Stomach (tissue), 4 donors: ENCODE results near the gene TRAIP.

Source experiments
- POLR2A ChIP-seq, 4 donors: fragments of 450-650 bp; IDR thresholded peaks; one replicate each; pipeline ENCODE4 v1.6.1; 2016; ENCODE audit warnings: antibody characterized with exemption in 4 of 4, control low read depth in 2 of 4, mild to moderate bottlenecking in 1 of 4, moderate library complexity in 1 of 4
- POLR2AphosphoS5 ChIP-seq, 3 donors: sonication (generic); formaldehyde crosslinking; IDR thresholded peaks; one replicate each; pipeline ENCODE4 v1.6.1; 2016; ENCODE audit warnings: antibody characterized with exemption in 3 of 3

- TF ChIP-seq POLR2A (IDR thresholded peaks at IDR 0.05) = no peak
- no peak for TF ChIP-seq POLR2AphosphoS5 (IDR thresholded peaks at IDR 0.05)
Measured at GRCh38 chr3:49812916-49813496, 43.4 kb downstream of the TRAIP start.
